ENCODE measurements around the gene CBLC. TPM values are rescaled to one million over a fixed set of nuclear protein-coding genes. Genes with fewer than 3 reads are reported as not detected.

The CBLC gene
- total RNA-seq, 1 experiment from 2014 or later, result not detected

Other genes starting within 250 kb of the CBLC start
- gene CEACAM20, start 248.2 kb upstream of the CBLC start, total RNA-seq (2014; rRNA removed; shearing (Covaris generic)), result not detected in 2 replicates
- gene IGSF23, start 164.3 kb upstream of the CBLC start, total RNA-seq (2014; rRNA removed; shearing (Covaris generic)), result 0.22 and 0.81 TPM in 2 replicates
- 95.2 and 146 TPM in 2 replicates for gene PVR, start 134.0 kb upstream of the CBLC start, total RNA-seq (2014; rRNA removed; shearing (Covaris generic))
- gene CEACAM19, start 106.4 kb upstream of the CBLC start, total RNA-seq (2014; rRNA removed; shearing (Covaris generic)), result 1.2 and 1.8 TPM in 2 replicates
- gene CEACAM16, start 78.7 kb upstream of the CBLC start, total RNA-seq (2014; rRNA removed; shearing (Covaris generic)), result not detected in 2 replicates
- gene BCL3, start 29.2 kb upstream of the CBLC start, total RNA-seq (2014; rRNA removed; shearing (Covaris generic)), result 6.8 and 21.6 TPM in 2 replicates
- gene BCAM, start 31.2 kb downstream of the CBLC start, total RNA-seq (2014; rRNA removed; shearing (Covaris generic)), result 23.3 and 49.5 TPM in 2 replicates
- gene NECTIN2, start 68.4 kb downstream of the CBLC start, total RNA-seq (2014; rRNA removed; shearing (Covaris generic)), result 136 and 161 TPM in 2 replicates
- gene TOMM40, start 113.4 kb downstream of the CBLC start, total RNA-seq (2014; rRNA removed; shearing (Covaris generic)), result 100 and 113 TPM in 2 replicates
- 1.6 and 3.5 TPM in 2 replicates for gene APOE, start 127.9 kb downstream of the CBLC start, total RNA-seq (2014; rRNA removed; shearing (Covaris generic))
- 1.4 and 5.4 TPM in 2 replicates for gene APOC1, start 136.7 kb downstream of the CBLC start, total RNA-seq (2014; rRNA removed; shearing (Covaris generic))
- not detected in 2 replicates for gene APOC4, start 164.3 kb downstream of the CBLC start, total RNA-seq (2014; rRNA removed; shearing (Covaris generic))
- gene APOC2, start 168.2 kb downstream of the CBLC start, total RNA-seq (2014; rRNA removed; shearing (Covaris generic)), result not detected in 2 replicates
- 47.6 and 70.6 TPM in 2 replicates for gene CLPTM1, start 177.5 kb downstream of the CBLC start, total RNA-seq (2014; rRNA removed; shearing (Covaris generic))
- gene RELB, start 223.6 kb downstream of the CBLC start, total RNA-seq (2014; rRNA removed; shearing (Covaris generic)), result 3.3 and 4.9 TPM in 2 replicates